HT1080 (cell line): Measurements from ENCODE around the gene GPX4. TPM values are rescaled to one million over a fixed set of nuclear protein-coding genes. Genes with fewer than 3 reads are reported as not detected.
"Not testable (repeated sequence)": the region's sequence is repeated elsewhere in the genome, so short reads cannot be mapped to it uniquely, and the experiment has no call there.

Experiments used
- DNase-seq: peaks from one replicate; pipeline ENCODE4 v3.0.0-alpha.2; 2015; ENCODE audit warnings: low read depth
- total RNA-seq: library from RNA; depleted of rRNA; stranded (reverse); fragments of >200 nt; shearing (Covaris generic); gene quantifications from 2 replicates; pipeline ENCODE4 v1.2.3, GENCODE V29; 2014

Gene GPX4
- total RNA-seq, 1 experiment from 2014 or later, result 221 TPM

- DNase-seq, result peak; percentile 55
Measured at GRCh38 chr19:1113030-1113985, 9.5 kb downstream of the GPX4 start.

DNA sequence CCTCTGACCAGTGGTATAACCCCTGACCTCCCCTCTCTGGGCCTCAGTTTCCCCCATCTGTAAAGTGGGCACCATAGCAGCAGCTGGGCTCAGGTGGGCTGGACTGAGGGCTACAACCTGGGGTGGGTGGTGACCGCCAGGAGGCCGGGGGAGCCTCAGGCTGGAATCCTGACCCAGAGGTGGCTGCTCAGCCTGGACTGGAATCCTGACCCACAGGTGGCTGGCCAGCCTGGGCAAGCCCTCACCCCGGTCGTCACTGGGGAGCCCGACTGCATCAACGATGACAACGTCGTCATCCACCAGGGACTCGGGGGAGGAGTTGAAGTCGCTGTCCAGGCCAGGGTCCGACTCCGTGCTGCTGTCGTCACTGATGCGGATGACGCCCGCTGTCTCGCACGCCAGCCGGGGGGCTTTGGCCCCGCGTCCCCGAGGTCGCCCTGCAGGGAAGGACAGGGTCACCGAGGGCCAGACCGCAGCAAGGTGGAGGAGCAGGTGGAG is 10.2 kb downstream of the GPX4 start:
- no peak for DNase-seq

- DNase-seq, result not testable (repeated sequence)
Measured at GRCh38 chr19:1114728-1115127, 10.9 kb downstream of the GPX4 start.

- no peak for DNase-seq
Measured at GRCh38 chr19:1115646-1116420, 12.0 kb downstream of the GPX4 start.

DNA sequence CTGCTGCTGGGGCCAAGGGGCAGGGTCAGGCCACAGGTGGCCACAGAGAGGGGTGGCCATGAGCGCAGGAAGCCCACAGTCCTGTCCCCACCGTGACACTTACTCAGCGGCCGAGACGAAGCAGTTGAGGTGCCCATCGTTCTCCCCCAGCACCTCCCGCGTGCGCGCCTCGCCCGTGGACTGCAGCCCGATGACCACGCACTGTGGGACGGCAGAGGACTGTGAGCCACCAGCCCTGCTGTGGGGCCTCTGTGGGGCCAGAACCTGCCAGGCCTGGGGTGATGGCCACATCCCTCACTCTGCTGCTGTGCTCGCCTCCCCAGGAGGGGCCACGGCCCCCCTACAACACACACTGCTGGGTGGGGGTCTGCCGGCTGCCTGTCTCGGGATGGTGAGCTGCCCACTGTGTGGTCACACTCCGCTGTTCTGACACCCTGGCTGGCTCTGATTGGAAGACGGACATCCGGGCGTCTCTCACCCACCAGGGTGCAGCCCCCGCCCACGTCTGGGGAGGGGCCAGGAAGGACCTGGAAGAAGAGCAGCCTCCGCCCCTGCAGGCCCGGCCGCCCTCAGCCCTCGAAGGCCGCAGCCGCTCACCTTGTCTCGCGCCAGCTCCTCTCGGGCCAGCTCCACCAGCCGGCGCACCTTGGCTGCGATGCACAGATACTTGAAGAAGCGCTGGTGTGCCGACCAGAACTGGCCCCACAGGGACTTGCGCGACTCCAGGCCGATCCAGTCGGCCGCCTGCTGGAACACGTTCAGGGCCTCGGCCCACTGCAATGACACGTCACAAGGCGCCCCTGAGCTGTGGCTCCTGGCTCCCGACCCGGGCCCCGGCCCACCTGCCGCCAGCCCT is 13.2 kb downstream of the GPX4 start:
- no peak for DNase-seq

- DNase-seq, result no peak
Measured at GRCh38 chr19:1117654-1118053, 13.9 kb downstream of the GPX4 start.

DNA sequence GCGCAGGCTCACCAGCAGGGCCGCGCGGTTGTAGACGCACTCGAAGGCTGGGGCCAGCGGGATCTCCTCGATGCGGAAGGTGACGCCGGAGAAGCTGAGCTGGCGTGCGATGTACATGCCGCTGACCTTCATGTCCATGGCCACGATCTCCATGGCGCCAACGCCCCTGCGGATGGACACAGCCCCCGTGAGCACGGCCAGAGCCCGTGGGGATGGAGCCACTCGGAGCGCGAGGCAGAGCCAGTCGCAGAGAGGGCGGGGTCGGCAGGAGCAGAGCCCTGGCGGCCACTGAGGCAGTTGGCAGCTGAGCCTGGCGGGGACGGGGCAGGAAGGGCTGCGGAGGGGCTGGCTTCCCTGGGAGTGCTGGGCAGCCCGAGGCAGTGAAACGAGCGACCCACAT is 15.2 kb downstream of the GPX4 start:
- no peak for DNase-seq

DNA sequence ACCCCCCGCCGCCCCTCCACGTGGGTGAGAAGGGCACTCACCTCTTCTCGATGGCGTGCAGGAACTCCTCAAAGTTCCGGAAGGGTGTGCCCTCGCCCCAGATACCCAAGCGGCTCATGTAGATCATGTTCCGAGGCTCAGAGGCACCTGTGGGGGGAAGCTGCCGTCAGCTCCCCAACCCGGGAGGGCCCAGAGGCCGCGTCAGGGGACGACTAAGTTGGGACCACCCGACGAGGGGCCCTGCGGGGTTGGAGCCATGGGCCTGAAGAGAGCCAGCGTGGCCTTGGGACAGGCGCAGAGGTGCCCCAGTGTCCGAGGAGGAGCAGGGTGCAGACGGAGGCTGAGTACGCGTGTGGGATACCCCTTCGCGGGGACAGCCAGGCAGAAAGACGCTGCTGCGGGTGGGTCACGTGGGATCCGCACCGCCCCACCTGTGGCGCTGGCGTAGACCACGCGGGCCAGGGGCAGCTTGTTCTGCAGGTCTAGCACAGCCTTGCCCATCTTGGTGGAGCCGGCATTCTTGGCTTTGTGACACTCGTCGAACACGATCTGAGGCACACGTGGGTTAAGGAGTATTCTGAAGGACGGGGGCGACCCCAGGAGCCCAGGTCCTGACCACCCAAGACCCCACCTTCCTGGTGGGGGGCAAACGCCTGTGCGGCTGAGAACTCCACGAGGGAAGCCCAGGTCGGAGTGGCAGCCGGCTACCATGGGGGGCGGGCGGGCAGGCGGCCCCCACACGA is 15.9 kb downstream of the GPX4 start:
- DNase-seq, result no peak

DNA sequence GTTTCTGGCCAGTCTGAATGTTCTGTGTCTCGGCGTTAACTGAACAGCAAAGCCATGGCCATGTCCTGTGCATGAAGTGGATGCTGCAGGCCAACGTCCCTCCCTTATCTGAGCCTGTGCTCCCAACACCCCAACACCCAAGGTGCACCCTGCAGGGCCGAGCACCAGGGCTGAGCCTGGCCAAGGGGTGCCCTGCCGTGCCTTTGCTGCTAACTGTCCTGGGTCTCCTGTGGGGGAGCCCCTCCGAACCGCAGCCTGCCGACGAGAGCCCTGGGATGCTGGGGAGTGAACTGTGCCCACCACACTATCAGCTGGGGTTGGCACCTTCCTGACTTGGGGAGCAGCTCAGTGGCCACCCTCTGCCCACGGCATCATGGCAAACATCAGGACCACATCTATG is 17.6 kb downstream of the GPX4 start:
- no peak for DNase-seq

GRCh38 chr19:1122021-1122971 is 18.5 kb downstream of the GPX4 start:
- DNase-seq, result no peak

DNA sequence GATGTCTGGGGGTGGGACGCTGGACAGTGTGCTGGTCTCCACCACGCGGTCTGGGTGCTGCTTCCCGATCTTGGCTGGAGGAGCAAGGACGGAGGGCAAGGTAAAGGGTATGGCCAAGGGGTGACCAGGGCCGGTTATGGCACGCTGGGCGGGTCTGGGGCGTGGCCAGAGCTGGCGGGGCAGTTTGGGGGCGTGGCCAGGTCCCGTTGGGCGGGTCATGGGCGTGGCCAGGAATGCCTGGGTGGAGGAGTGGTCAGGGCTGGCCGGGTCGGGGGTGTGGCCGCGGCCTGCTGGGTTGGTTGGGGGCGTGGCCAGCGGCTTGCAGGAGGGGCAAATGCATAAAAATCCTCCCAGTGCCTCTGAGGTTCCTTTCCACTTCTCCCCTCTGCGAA is 19.2 kb downstream of the GPX4 start:
- peak; percentile 54 for DNase-seq

- no peak for DNase-seq
Measured at GRCh38 chr19:1123381-1123780, 19.6 kb downstream of the GPX4 start.

- DNase-seq, result no peak
Measured at GRCh38 chr19:1123885-1124677, 20.3 kb downstream of the GPX4 start.

DNA sequence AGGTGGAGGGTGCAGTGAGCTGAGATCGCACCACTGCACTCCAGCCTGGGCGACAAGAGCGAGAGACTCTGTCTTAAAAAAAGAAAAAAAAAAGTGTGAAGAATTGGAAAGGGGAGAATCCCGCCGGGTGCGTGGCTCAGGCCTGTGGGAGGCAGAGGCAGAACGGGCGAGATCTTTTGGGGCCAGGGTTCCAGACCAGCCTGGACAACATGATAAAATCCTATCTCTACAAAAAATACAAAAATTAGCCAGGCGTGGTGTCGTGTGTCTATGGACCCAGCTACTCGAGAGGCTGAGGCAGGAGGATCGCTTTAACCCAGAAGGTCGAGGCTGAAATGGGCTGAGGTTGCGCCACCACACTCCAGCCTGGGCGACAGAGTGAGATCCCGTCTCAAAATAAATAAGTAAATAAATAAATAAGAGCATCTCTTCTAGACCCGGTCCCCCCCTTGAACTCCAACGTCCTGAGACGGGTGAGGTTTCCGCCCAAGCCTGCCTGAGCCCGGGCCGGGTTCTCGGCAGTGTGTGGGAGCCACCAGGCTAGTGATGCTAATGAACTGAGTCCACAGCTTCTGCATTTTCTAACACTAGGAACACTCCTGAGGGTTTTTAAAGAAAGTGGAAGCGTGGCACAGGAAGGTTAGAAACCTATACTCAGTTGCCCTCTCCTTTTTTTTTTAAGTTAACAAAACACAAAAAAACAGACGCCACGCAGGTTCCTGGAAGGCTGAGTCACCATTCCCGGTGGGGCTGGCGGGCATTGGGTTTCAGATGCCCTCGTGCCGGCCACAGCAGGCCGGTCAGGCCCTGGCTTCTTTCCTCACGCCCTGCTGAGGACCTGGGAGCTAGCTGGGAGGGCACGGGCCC is 22.0 kb downstream of the GPX4 start:
- peak; percentile 68 for DNase-seq

- no peak for DNase-seq
Measured at GRCh38 chr19:1126984-1127760, 23.4 kb downstream of the GPX4 start.

- no peak for DNase-seq
Measured at GRCh38 chr19:1128106-1128505, 24.3 kb downstream of the GPX4 start.

- DNase-seq, result not testable (repeated sequence)
Measured at GRCh38 chr19:1129084-1129483, 25.3 kb downstream of the GPX4 start.
